ENCODE measurements around the gene CEBPA. TPM values are rescaled to one million over a fixed set of nuclear protein-coding genes. Genes with fewer than 3 reads are reported as not detected.
A peak's percentile ranks its signal among the peaks of the same experiment; 100 is the strongest.

Gene CEBPA
- total RNA-seq, 1 donor from 2014 or later: 0.45 TPM

DNA sequence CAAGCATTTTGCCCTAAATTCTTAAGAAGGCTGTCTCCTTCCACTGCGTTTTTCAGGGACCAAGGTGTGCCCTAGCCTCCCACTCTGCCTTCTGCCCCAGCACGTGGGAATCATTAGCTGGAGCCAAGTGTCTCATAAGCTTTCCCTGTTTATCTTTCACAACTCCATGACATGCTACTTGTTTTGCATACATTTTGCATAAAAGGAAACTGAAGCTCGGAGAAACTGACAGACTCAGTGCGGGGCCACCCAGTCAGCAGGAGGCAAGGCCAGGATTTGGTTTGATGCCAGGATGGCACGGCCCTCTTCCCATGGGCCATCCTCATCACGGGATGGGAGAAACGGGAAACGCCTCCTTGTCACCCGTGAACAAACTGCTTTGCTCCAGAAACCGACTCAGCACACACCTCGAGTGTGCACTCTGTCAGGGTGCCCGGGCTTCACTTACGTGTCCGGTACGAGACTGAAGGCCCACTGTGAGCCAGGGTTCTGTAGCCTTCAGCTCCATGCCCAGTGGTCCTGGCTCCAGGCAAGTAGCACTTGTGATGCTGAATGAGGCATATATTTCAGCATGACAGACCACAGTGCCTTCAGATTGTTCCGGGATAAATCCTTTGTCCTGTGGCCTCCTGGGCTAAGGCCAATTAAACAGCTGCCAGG lies 9.6 kb downstream of the CEBPA start:
- Histone ChIP-seq H3K79me2 (ENCODE audit: insufficient read depth, low read length) (no peaks in the 10 kb centered on the region), H3K27me3 (ENCODE audit: insufficient read depth, low read length) (peaks cover 7% of the 10 kb centered on the region), H3K27ac (ENCODE audit: low read depth, low read length) (peak overlapping the region; percentile 4), H3K36me3 (ENCODE audit: insufficient read depth, low read length) (no peaks in the 10 kb centered on the region), H2AFZ (ENCODE audit: low read depth, low read length) (peak overlapping the region; percentile 51), H4K20me1 (ENCODE audit: insufficient read depth, low read length) (no peaks in the 10 kb centered on the region), H3K4me3 (ENCODE audit: insufficient read depth, low read depth, low read length) (no peak overlapping the region), H3K4me1 (ENCODE audit: insufficient read depth, low read length) (peaks cover 13% of the 10 kb centered on the region), H3K4me2 (ENCODE audit: low read length) (peak overlapping the region; percentile 76), H3K9me3 (ENCODE audit: insufficient read depth, low read depth, low read length) (no peaks in the 10 kb centered on the region), H3K9ac (ENCODE audit: low read length) (peak overlapping the region; percentile 18)
- H3K4me1 Mint-ChIP-seq (ENCODE audit: low read depth, unreplicated experiment): peaks cover 4% of the 10 kb centered on the region
- H3K36me3 Mint-ChIP-seq (ENCODE audit: low read depth, unreplicated experiment): peaks cover 8% of the 10 kb centered on the region
- FAIRE-seq (no peak), DNase-seq (ENCODE audit: low read depth) (no peak)
- H3K4me3 Mint-ChIP-seq (ENCODE audit: unreplicated experiment): no peak overlapping the region
- TF ChIP-seq, protein P1, sequence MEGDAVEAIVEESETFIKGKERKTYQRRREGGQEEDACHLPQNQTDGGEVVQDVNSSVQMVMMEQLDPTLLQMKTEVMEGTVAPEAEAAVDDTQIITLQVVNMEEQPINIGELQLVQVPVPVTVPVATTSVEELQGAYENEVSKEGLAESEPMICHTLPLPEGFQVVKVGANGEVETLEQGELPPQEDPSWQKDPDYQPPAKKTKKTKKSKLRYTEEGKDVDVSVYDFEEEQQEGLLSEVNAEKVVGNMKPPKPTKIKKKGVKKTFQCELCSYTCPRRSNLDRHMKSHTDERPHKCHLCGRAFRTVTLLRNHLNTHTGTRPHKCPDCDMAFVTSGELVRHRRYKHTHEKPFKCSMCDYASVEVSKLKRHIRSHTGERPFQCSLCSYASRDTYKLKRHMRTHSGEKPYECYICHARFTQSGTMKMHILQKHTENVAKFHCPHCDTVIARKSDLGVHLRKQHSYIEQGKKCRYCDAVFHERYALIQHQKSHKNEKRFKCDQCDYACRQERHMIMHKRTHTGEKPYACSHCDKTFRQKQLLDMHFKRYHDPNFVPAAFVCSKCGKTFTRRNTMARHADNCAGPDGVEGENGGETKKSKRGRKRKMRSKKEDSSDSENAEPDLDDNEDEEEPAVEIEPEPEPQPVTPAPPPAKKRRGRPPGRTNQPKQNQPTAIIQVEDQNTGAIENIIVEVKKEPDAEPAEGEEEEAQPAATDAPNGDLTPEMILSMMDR (IDR thresholded peaks at IDR 0.05; ENCODE audit: insufficient read depth, low read depth, low read length): no peak
- no peak for TF ChIP-seq EZH2 (IDR thresholded peaks at IDR 0.05; ENCODE audit: insufficient read depth, low read length)
- H3K9me3 Mint-ChIP-seq (ENCODE audit: unreplicated experiment): peaks cover 12% of the 10 kb centered on the region
- no peak overlapping the region for H3K27ac Mint-ChIP-seq (ENCODE audit: unreplicated experiment)
- peaks cover 42% of the 10 kb centered on the region for H3K27me3 Mint-ChIP-seq (ENCODE audit: low read depth, unreplicated experiment)

- no peak overlapping the region for H3K4me3 ChIP-seq (ENCODE audit: insufficient read depth, low read depth, low read length)
- H3K9me3 ChIP-seq (ENCODE audit: insufficient read depth, low read depth, low read length): no peaks in the 10 kb centered on the region
- H2AFZ ChIP-seq (ENCODE audit: low read depth, low read length): no peak overlapping the region
- no peak overlapping the region for H3K27ac ChIP-seq (ENCODE audit: low read depth, low read length)
- no peak overlapping the region for H3K4me3 Mint-ChIP-seq (ENCODE audit: unreplicated experiment)
- peaks cover 4% of the 10 kb centered on the region for H3K4me1 Mint-ChIP-seq (ENCODE audit: low read depth, unreplicated experiment)
- H3K27me3 Mint-ChIP-seq (ENCODE audit: low read depth, unreplicated experiment): peaks cover 37% of the 10 kb centered on the region
- no peak overlapping the region for H3K9ac ChIP-seq (ENCODE audit: low read length)
- H3K4me2 ChIP-seq (ENCODE audit: low read length): no peak overlapping the region
- H3K36me3 ChIP-seq (ENCODE audit: insufficient read depth, low read length): no peaks in the 10 kb centered on the region
- no peaks in the 10 kb centered on the region for H3K79me2 ChIP-seq (ENCODE audit: insufficient read depth, low read length)
- H3K36me3 Mint-ChIP-seq (ENCODE audit: low read depth, unreplicated experiment): peaks cover 8% of the 10 kb centered on the region
- H3K4me1 ChIP-seq (ENCODE audit: insufficient read depth, low read length): peaks cover 13% of the 10 kb centered on the region
- FAIRE-seq (no peak), DNase-seq (ENCODE audit: low read depth) (no peak)
- TF ChIP-seq, protein P1 (IDR thresholded peaks at IDR 0.05; ENCODE audit: insufficient read depth, low read depth, low read length): no peak
- TF ChIP-seq EZH2 (IDR thresholded peaks at IDR 0.05; ENCODE audit: insufficient read depth, low read length): no peak
- H3K27me3 ChIP-seq (ENCODE audit: insufficient read depth, low read length): peaks cover 4% of the 10 kb centered on the region
- no peaks in the 10 kb centered on the region for H4K20me1 ChIP-seq (ENCODE audit: insufficient read depth, low read length)
- no peak overlapping the region for H3K27ac Mint-ChIP-seq (ENCODE audit: unreplicated experiment)
- peaks cover 14% of the 10 kb centered on the region for H3K9me3 Mint-ChIP-seq (ENCODE audit: unreplicated experiment)
Measured at GRCh38 chr19:33291623-33292534, 10.5 kb downstream of the CEBPA start.

All from astrocyte (in vitro differentiated cells and primary cell).